MM.1S (cell line): ENCODE measurements around the gene HOXA11.

Source experiments
- EZH2 ChIP-seq: fragments of 300-600 bp; sonication (generic); optimal IDR thresholded peaks from 2 replicates; pipeline ENCODE3; 2017; ENCODE audit warnings: low read depth, mild to moderate bottlenecking, antibody characterized with exemption, low read length, mixed read lengths
- TF ChIP-seq, protein P1 (sequence below): fragments of 300-600 bp; sonication (generic); IDR thresholded peaks from 2 replicates; pipeline ENCODE4 v1.5.1; 2016; ENCODE audit warnings: antibody characterized with exemption, low read length, mixed read lengths

DNA sequence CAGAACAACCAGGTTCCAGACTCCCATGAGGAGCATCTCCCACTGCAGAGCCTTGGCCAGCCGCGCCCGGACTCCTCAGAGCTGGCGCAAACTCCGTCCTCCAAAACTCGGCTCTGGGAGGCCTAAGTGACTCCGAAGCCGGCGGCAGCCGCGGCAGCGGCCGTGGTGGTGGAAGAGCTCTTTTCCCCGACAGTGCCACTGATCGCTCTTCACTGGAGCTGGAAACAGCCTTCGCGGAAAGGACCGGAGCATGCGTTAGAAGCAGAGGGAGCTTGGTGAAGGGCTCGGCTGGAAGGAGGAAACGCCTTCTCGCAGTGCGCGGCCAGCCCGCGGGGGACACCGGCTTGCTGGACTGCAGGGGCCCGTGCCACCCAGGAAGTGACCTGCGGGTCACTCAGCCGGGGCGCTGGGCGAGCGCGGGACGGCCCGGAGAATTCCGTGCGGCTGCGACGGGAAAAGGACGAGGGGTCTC is 19.9 kb upstream of the HOXA11 start:
- TF ChIP-seq, protein P1, sequence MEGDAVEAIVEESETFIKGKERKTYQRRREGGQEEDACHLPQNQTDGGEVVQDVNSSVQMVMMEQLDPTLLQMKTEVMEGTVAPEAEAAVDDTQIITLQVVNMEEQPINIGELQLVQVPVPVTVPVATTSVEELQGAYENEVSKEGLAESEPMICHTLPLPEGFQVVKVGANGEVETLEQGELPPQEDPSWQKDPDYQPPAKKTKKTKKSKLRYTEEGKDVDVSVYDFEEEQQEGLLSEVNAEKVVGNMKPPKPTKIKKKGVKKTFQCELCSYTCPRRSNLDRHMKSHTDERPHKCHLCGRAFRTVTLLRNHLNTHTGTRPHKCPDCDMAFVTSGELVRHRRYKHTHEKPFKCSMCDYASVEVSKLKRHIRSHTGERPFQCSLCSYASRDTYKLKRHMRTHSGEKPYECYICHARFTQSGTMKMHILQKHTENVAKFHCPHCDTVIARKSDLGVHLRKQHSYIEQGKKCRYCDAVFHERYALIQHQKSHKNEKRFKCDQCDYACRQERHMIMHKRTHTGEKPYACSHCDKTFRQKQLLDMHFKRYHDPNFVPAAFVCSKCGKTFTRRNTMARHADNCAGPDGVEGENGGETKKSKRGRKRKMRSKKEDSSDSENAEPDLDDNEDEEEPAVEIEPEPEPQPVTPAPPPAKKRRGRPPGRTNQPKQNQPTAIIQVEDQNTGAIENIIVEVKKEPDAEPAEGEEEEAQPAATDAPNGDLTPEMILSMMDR, result no peak
- no peak for TF ChIP-seq EZH2
